Activated CD4-positive, alpha-beta T cell treated with anti-CD3 and anti-CD28 coated beads for 1 hour (primary cell): ENCODE results near the gene CLTCL1.

Experiments used
- DNase-seq: peaks from one replicate; pipeline ENCODE4 v3.0.0-alpha.2; 2020

The CLTCL1 gene

DNA sequence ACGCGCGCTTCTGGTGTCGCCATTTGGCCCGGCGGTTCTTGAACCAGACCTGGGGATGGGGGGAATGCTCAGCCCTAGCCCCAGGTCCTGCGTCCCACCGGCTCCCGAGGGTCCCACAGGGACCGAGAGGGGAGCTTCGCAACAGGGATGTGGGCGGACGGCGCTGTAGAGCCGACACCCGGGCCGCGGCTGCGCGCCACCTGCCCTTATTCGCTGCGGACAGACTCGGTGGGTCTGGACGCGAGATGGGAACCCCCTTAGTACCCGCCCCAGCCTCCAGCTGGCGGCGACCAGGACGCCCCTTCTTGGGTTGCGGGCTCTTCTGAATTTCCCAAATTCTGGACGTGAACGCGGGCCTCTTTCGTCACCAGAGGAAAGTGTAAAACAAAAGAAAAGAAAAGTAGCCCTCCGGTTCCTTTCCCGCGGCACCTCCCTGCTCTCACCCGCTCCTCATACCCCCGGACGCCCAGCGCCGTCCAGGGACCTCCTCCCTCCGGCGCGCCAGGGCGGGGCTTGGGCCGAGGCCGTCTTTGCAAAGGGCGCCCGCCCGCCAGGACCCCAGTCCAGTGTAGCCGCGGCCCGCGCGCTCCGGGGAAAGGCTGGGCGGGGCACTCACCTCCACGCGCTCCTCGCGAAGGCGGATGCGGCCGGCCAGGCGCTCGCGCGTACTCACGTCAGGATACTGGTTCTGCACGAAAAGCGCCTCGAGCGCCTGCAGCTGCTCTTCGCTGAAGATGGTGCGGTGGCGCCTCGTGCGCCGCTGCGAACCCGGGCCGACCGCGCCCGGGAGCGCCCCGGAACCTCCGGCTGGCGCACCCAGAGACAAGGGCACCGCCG is 142.3 kb downstream of the CLTCL1 start:
- peak; percentile 18 for DNase-seq

- DNase-seq = no peak
These were observed 143.0 kb downstream of the CLTCL1 start for GRCh38 chr22:19148417-19149046.

DNA sequence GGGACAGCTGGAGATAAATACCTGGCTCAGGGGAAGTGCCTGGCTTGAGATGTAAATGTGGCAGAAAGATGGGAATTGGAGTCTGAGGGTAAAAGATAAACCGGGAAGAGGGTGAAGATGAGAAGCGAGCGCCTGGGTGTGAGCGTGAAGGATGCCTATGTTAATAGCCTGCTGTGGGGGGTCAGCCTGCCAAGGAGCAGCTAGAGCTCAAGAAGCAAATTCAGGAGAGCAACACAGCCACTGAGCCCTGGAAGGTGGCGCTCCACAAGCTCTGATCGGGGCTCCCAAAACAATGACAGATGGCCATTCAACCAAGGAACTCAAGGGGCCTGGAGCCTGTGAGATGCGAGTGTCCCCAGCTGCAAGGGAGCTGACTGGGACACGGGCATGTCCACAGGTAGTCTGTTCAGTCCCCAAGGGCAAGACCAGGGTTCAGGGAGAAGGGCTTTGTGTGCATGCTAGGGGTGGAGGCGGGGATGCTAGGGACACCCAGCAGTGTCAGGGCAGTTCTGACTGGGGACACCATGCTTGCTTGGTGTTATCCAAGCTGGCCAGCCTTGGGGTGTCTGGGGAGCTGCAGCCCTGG is 144.2 kb downstream of the CLTCL1 start:
- DNase-seq = no peak

DNA sequence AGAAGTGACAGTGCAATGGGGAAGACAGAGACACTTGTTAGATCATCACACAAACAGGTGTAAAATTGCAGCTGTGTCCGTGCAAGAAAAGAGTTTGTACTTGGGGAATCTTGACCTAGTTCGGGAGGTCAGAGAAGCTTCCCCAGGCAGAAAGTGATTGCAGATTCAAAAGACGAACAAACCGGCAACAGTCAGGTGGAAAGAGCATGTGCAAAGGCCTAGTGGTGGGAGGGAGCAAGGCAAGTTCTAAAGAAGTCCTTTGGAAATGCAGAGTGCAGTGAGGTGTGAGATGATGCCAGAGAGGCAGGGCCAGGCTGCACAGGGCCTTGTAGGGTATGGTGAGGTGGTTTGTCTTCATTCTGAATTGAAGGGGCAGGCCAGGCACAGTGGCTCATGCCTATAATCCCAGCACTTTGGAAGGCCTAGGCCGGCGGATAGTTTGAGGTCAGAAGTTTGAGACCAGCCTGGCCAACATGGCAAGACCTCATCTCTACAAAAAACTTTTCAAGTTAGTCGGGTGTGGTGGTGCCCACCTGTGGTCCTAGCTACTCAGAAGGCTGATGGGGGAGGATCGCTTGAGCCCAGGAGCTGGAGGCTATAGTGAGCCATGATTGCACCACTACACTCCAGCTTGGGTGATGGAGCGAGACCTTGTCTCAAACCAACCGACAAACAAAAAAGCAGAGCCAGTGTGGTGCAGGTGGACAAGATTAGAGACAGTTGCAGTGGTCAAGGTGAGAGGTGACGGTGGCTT is 145.1 kb downstream of the CLTCL1 start:
- DNase-seq = no peak

- DNase-seq = no peak
These were observed 147.5 kb downstream of the CLTCL1 start for GRCh38 chr22:19143967-19144400.

- DNase-seq = no peak
These were observed 148.3 kb downstream of the CLTCL1 start for GRCh38 chr22:19143212-19143611.

DNA sequence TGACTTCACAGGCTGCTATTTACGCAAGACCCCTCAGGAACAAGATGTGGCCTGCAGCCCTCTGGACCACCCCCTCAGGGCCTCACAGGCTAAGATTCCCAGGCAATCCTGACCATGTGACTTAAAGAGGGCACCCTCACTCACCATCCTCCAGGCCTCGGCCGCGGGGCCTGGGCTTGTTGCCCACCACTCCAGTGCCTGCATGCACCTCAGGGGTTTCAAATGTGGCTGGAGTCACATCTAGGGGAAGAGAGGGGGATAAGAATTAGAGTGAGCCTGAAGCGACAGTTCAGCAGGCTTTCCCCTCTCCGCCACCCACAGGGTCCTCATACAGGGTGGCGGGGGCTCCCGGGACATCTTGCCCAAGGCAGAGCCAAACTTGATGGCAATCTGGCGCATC is 149.1 kb downstream of the CLTCL1 start:
- DNase-seq = no peak

GRCh38 chr22:19139974-19140373 is 151.5 kb downstream of the CLTCL1 start:
- no peak for DNase-seq

DNA sequence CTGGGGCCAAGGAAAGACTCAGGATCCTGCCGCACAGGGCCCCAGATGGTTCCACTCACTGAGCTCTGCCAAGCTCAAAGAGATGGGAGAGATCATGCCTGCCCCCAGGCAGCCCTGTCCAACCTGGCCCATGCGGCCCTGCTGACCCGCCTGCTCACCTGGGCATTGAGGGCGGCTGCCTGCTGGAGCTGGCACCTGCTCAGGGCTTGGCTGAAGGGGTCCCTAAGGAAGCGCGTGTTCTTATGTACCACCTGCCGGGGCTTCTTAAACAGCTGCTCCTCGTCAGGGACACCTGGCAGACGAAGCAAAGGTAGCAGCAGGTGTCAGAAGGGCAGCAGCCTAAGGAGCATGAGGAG is 152.5 kb downstream of the CLTCL1 start:
- no peak for DNase-seq

- DNase-seq = no peak
These were observed 153.1 kb downstream of the CLTCL1 start for GRCh38 chr22:19138217-19139000.

DNA sequence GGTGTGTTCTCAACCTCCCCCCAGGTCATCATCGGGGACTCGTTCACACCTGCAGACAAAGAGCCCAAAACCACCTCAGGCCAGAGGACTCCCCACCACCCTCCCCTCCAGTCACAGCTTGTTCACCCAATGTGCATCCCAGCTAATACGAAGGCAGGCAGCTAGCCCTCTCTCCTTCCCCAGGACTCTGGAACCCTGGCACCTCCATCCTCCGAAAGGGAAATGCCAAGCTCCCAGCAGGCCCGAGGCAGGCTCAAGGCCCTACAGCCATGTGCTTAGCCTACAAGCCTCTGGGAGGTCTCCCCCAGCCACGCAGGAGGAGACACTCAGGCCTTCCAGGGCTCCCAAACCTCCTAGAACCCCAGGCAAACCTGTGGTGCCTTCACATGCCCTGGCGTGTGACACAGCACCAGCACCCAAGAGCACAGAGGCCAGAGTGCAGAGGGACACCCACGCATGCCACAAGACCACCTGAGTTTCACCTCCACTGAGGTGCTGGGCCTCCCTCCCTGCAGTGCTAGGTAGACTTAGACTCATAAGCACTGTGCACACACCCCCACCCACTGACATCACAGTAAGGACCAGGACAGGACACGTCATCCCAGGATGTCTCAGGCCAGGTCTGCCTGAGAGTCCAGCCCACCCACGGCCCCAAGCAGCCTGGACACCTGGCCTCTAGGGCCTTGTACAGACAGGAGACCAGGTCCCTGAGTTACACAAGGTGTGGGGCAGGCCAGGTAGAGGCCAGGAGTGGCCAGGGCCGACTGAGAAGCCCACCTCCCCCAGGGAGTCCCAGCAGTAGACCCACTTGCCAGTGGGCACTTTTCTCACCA is 153.9 kb downstream of the CLTCL1 start:
- DNase-seq = no peak

DNA sequence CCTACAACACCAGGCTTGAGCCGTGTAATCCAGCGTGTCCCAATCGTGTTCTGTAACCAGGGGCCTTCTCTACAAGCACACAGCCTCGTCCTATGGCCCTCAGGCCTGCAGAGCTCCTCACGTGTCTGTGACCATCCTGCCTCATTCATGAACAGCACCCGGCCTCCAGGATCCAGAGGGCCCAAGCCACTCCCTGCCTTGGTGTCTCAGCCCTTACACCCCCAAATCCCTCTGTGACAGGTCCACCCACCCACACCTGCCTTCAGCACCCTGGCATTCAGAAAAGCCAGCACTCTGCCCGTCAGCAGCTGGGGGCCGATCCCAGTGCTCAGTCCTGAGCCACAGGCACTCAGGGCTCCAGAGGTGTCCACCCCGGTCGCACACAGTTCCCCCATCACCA is 154.6 kb downstream of the CLTCL1 start:
- DNase-seq = no peak

GRCh38 chr22:19134874-19135273 is 156.6 kb downstream of the CLTCL1 start:
- DNase-seq = no peak

DNA sequence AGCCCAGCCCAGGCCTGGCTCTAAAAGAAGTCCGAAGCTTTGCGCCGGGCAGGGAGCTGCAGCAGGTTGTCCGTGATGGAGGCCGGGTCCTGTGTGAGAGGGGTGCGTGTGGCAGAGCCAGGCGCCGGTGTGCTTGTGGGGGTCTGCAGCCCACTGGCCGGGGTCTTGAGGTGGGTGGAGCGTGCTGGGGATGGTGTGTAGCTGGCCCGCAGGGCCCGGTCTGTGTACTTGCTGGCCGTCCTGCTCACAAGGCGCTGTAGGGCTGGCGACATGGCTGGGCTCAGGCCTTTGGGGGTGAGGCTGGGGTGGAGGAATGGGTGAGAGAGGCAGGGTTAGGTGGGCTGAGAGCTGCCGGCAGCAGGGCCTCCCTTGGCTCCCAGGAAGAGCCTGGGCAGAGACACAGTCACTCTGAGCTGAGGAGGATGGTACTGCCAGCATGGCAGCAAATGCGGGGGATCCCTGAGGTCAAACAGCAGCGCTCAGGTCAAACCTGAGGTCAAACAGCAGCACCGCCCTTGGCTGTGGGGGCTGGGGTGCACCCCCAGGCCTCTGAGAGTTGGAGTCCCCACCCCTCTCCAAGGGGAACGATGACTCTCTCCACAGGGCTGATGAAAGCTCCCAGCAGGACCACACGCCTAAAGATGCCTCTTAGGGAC is 157.2 kb downstream of the CLTCL1 start:
- no peak for DNase-seq

GRCh38 chr22:19133561-19133960 is 158.0 kb downstream of the CLTCL1 start:
- DNase-seq = no peak

- no peak for DNase-seq
These were observed 158.7 kb downstream of the CLTCL1 start for GRCh38 chr22:19132693-19133400.

- no peak for DNase-seq
These were observed 159.4 kb downstream of the CLTCL1 start for GRCh38 chr22:19132153-19132552.

GRCh38 chr22:19131685-19132015 is 159.9 kb downstream of the CLTCL1 start:
- no peak for DNase-seq

GRCh38 chr22:19130959-19131684 is 160.4 kb downstream of the CLTCL1 start, which contains the start of gene TSSK2:
TSSK2 (plus strand) TSS chr22:19131308; CDS start chr22:19131400, 92 bp downstream.
- DNase-seq = no peak

- no peak for DNase-seq
These were observed 161.6 kb downstream of the CLTCL1 start for GRCh38 chr22:19129871-19130270.
